ENCODE measurements around the gene SLC23A1. TPM values are rescaled to one million over a fixed set of nuclear protein-coding genes. Genes with fewer than 3 reads are reported as not detected.

SLC23A1 gene
- total and polyA plus RNA-seq, 9 of the 15 experiments (the other 6 are each of a cell fraction or from before 2014, with no cell fraction given), result 0.03 to 0.20 (median 0.05) TPM; not detected in 5

DNA sequence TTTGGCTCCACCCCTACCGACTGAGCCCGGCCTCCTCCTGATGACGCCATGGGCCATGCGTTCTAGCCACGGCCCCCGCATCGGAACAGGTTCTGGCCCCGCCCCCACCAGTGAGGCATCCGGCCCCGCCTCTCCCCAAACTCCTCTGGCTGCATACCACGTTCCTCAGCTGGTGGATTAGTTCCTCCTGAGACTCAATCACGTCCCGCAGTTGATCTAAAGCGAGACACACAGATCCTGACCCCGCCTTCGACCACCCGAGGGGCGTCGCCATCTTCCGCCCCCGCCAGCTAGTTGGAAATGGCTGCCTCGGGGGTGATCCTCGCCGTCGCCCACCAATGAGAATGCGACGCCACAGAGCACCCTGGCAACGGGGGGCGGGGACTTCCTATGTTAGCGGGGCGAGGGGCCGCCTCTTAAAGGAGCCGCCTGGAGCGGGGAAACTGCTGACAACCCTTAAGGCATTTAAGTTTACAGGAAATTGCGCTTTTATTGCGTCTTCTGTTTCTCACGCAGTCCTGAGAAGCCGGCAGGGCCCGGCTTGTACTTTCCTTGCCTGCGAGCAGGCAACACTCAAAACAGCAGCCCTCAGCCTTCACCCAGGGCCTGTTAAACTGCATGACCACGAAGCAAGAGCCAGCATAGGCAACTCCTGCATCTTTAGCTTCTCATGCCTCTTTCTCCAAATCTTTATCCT lies 20.8 kb upstream of the SLC23A1 start, which contains the start of gene SPATA24 (continued):
- TF ChIP-seq ZNF146 (CRISPR knock-in tag; IDR thresholded peaks at IDR 0.05; ENCODE audit: unreplicated experiment) (no peak), ZKSCAN1 (IDR thresholded peaks at IDR 0.05; ENCODE audit: low read depth, low read length) (0 out of 2 replicates have a peak, but pooled peaks have one; percentile 32), HMGN3 (IDR thresholded peaks at IDR 0.05; ENCODE audit: borderline replicate concordance, extremely low read depth, insufficient read length, low read depth, low read length) (peak; percentile 21), ZNF717 (CRISPR knock-in tag; IDR thresholded peaks at IDR 0.05) (no peak), YY1 (IDR thresholded peaks at IDR 0.05; ENCODE audit: borderline replicate concordance in 1 of 3, control insufficient read depth in 1 of 3, extremely low read depth in 1 of 3, insufficient read depth in 3 of 3, insufficient read length in 1 of 3, insufficient replicate concordance in 2 of 3, low read depth in 1 of 3, low read length in 2 of 3) (peak; percentile 80 to 96 (median 96)), ZEB2 (IDR thresholded peaks at IDR 0.05) (no peak), TRIM28 (IDR thresholded peaks at IDR 0.05) (0 out of 2 replicates have a peak, but pooled peaks have one; percentile 40), CREB3L1 (IDR thresholded peaks at IDR 0.05; ENCODE audit: borderline replicate concordance, low read depth) (peak; percentile 63), TBP (optimal IDR thresholded peaks at IDR 0.05; ENCODE audit: low read depth, low read length) (peak; percentile 66), POLR2A (conservative IDR thresholded peaks at IDR 0.05) (peak; percentile 70), FOXM1 (IDR thresholded peaks at IDR 0.05; ENCODE audit: low read depth) (peak; percentile 43; the same call in 1 of the 2 replicates), FOXM1 (CRISPR knock-in tag; IDR thresholded peaks at IDR 0.05; ENCODE audit: low read depth) (no peak), MTA2 (IDR thresholded peaks at IDR 0.05; ENCODE audit: low read depth) (no peak), NEUROD1 (IDR thresholded peaks at IDR 0.05; ENCODE audit: borderline replicate concordance, low read depth, low read length, partially characterized antibody) (peak; percentile 91), SMAD1 (IDR thresholded peaks at IDR 0.05; ENCODE audit: low read depth, low read length, partially characterized antibody) (peak; percentile 22), PHF20 (IDR thresholded peaks at IDR 0.05; ENCODE audit: partially characterized antibody) (peak; percentile 38), ZNF239 (CRISPR knock-in tag; IDR thresholded peaks at IDR 0.05) (no peak)
- TF ChIP-seq, protein P1, sequence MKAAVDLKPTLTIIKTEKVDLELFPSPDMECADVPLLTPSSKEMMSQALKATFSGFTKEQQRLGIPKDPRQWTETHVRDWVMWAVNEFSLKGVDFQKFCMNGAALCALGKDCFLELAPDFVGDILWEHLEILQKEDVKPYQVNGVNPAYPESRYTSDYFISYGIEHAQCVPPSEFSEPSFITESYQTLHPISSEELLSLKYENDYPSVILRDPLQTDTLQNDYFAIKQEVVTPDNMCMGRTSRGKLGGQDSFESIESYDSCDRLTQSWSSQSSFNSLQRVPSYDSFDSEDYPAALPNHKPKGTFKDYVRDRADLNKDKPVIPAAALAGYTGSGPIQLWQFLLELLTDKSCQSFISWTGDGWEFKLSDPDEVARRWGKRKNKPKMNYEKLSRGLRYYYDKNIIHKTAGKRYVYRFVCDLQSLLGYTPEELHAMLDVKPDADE (conservative IDR thresholded peaks at IDR 0.05; ENCODE audit: control insufficient read depth, low read depth, low read length), result peak; percentile 46; the same call in 1 of the 2 replicates
- TF ChIP-seq, protein P2, sequence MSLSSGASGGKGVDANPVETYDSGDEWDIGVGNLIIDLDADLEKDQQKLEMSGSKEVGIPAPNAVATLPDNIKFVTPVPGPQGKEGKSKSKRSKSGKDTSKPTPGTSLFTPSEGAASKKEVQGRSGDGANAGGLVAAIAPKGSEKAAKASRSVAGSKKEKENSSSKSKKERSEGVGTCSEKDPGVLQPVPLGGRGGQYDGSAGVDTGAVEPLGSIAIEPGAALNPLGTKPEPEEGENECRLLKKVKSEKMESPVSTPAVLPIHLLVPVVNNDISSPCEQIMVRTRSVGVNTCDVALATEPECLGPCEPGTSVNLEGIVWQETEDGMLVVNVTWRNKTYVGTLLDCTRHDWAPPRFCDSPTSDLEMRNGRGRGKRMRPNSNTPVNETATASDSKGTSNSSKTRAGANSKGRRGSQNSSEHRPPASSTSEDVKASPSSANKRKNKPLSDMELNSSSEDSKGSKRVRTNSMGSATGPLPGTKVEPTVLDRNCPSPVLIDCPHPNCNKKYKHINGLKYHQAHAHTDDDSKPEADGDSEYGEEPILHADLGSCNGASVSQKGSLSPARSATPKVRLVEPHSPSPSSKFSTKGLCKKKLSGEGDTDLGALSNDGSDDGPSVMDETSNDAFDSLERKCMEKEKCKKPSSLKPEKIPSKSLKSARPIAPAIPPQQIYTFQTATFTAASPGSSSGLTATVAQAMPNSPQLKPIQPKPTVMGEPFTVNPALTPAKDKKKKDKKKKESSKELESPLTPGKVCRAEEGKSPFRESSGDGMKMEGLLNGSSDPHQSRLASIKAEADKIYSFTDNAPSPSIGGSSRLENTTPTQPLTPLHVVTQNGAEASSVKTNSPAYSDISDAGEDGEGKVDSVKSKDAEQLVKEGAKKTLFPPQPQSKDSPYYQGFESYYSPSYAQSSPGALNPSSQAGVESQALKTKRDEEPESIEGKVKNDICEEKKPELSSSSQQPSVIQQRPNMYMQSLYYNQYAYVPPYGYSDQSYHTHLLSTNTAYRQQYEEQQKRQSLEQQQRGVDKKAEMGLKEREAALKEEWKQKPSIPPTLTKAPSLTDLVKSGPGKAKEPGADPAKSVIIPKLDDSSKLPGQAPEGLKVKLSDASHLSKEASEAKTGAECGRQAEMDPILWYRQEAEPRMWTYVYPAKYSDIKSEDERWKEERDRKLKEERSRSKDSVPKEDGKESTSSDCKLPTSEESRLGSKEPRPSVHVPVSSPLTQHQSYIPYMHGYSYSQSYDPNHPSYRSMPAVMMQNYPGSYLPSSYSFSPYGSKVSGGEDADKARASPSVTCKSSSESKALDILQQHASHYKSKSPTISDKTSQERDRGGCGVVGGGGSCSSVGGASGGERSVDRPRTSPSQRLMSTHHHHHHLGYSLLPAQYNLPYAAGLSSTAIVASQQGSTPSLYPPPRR (CRISPR knock-in tag; IDR thresholded peaks at IDR 0.05; ENCODE audit: borderline replicate concordance), result no peak
